Hepatocyte (in vitro differentiated cells): ENCODE results near the gene TMEM168. TPM values are rescaled to one million over a fixed set of nuclear protein-coding genes. Genes with fewer than 3 reads are reported as not detected.

Experiments
- DNase-seq: peaks from one replicate; pipeline ENCODE4 v3.0.0-alpha.2; 2016; ENCODE audit warnings: low spot score
- H2AFZ ChIP-seq: fragments of 200-600 bp; sonication (generic); 2 replicates; pipeline ENCODE4 v1.6.0; 2016; ENCODE audit warnings: antibody characterized with exemption, mild to moderate bottlenecking
- H3K27ac ChIP-seq: fragments of 200-600 bp; sonication (generic); 2 replicates; pipeline ENCODE4 v1.5.1; 2016; ENCODE audit warnings: mild to moderate bottlenecking
- H3K27me3 ChIP-seq: fragments of 200-600 bp; sonication (generic); 2 replicates; pipeline ENCODE4 v1.6.1; 2016
- H3K36me3 ChIP-seq: fragments of 200-600 bp; sonication (generic); replicated peaks from 2 replicates; pipeline ENCODE4 v1.5.1; 2016; ENCODE audit warnings: low read depth; ENCODE audit not compliant: insufficient read depth
- H3K4me1 ChIP-seq: fragments of 200-600 bp; sonication (generic); 2 replicates; pipeline ENCODE4 v1.5.1; 2016; ENCODE audit warnings: mild to moderate bottlenecking, moderate library complexity; ENCODE audit not compliant: insufficient read depth
- H3K4me2 ChIP-seq: fragments of 200-600 bp; sonication (generic); 2 replicates; pipeline ENCODE4 v1.6.0; 2016
- H3K4me3 ChIP-seq: fragments of 200-600 bp; sonication (generic); 2 replicates; pipeline ENCODE4 v1.5.1; 2016; ENCODE audit warnings: mild to moderate bottlenecking
- H3K79me2 ChIP-seq: fragments of 200-600 bp; sonication (generic); 2 replicates; pipeline ENCODE4 v1.6.0; 2017; ENCODE audit warnings: mild to moderate bottlenecking
- H3K9me2 ChIP-seq: fragments of 200-600 bp; sonication (generic); replicated peaks from 2 replicates; pipeline ENCODE4 v1.6.0; 2017; ENCODE audit warnings: mild to moderate bottlenecking; ENCODE audit not compliant: insufficient read depth
- H3K9me3 ChIP-seq: fragments of 200-600 bp; sonication (generic); 2 replicates; pipeline ENCODE4 v1.5.1; 2016; ENCODE audit warnings: low read depth, mild to moderate bottlenecking
- H4K20me1 ChIP-seq: fragments of 200-600 bp; sonication (generic); 2 replicates; pipeline ENCODE4 v1.6.0; 2016; ENCODE audit warnings: mild to moderate bottlenecking; ENCODE audit not compliant: insufficient read depth, poor library complexity, severe bottlenecking
- EZH2 ChIP-seq: fragments of 200-600 bp; sonication (generic); IDR thresholded peaks from 2 replicates; pipeline ENCODE4 v1.6.1; 2016; ENCODE audit warnings: antibody characterized with exemption, mild to moderate bottlenecking, borderline replicate concordance
- EZH2phosphoT487 ChIP-seq: fragments of 200-600 bp; sonication (generic); IDR thresholded peaks from one replicate; pipeline ENCODE4 v1.6.1; 2018; ENCODE audit warnings: antibody characterized with exemption, mild to moderate bottlenecking, low read depth, moderate library complexity; ENCODE audit not compliant: unreplicated experiment, severe bottlenecking
- WGBS: methylation state at CpG from one replicate; pipeline ENCODE4 v1.1.6; 2016; ENCODE audit warnings: low lambda C conversion rate; ENCODE audit errors: missing lambda C conversion rate; 5-methylcytosine and 5-hydroxymethylcytosine counted together
- polyA plus RNA-seq: library from polyadenylated mRNA; unstranded; fragments of >200 nt; fragmentation: Nextera tagmentation; extraction: Ambion mirVana; gene quantifications from 2 replicates; pipeline ENCODE4 v1.2.1, GENCODE V29; 2016
- total RNA-seq: library from RNA; depleted of rRNA; stranded (reverse); fragments of >200 nt; gene quantifications from 2 replicates; pipeline ENCODE4 v1.2.3, GENCODE V29; 2014
- TF ChIP-seq, protein P1 (sequence below): fragments of 200-600 bp; sonication (generic); IDR thresholded peaks from 2 replicates; pipeline ENCODE4 v1.5.1; 2016; ENCODE audit warnings: antibody characterized with exemption, mild to moderate bottlenecking; ENCODE audit not compliant: poor library complexity

The TMEM168 gene
- total and polyA plus RNA-seq, 2 experiments from 2014 or later, result 18.3 to 25.3 TPM

DNA sequence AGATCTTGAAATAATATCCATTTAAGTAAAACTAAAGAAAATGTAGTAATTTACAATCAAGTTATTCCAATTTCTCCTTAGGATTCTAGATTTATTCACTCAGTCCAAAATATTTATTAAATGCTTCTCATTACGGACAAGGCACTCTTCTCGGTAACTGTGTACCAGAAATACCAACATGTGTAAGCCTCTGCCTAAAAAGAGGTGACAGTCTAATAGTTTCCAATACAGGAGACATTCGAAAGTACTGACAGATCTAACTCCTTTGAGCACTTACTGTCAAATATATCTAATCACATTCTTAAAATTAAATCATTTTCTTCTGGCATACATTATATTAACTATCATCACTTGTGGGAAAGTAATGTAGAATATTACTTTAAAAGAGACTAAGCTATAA is 26.9 kb downstream of the TMEM168 start:
- no peak for DNase-seq
- Histone ChIP-seq H3K36me3 (no peaks in the 10 kb centered on the region), H3K4me3 (no peak overlapping the region), H3K27me3 (no peaks in the 10 kb centered on the region), H3K4me1 (no peaks in the 10 kb centered on the region), H3K79me2 (no peaks in the 10 kb centered on the region), H4K20me1 (no peaks in the 10 kb centered on the region), H3K9me3 (no peaks in the 10 kb centered on the region), H2AFZ (no peak overlapping the region), H3K27ac (no peak overlapping the region), H3K9me2 (no peaks in the 10 kb centered on the region), H3K4me2 (no peak overlapping the region)
- WGBS, result 94% methylated on average over 3 of the region's 3 CpGs
- TF ChIP-seq, protein P1, sequence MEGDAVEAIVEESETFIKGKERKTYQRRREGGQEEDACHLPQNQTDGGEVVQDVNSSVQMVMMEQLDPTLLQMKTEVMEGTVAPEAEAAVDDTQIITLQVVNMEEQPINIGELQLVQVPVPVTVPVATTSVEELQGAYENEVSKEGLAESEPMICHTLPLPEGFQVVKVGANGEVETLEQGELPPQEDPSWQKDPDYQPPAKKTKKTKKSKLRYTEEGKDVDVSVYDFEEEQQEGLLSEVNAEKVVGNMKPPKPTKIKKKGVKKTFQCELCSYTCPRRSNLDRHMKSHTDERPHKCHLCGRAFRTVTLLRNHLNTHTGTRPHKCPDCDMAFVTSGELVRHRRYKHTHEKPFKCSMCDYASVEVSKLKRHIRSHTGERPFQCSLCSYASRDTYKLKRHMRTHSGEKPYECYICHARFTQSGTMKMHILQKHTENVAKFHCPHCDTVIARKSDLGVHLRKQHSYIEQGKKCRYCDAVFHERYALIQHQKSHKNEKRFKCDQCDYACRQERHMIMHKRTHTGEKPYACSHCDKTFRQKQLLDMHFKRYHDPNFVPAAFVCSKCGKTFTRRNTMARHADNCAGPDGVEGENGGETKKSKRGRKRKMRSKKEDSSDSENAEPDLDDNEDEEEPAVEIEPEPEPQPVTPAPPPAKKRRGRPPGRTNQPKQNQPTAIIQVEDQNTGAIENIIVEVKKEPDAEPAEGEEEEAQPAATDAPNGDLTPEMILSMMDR, result no peak
- TF ChIP-seq EZH2 (no peak), EZH2phosphoT487 (no peak)

DNA sequence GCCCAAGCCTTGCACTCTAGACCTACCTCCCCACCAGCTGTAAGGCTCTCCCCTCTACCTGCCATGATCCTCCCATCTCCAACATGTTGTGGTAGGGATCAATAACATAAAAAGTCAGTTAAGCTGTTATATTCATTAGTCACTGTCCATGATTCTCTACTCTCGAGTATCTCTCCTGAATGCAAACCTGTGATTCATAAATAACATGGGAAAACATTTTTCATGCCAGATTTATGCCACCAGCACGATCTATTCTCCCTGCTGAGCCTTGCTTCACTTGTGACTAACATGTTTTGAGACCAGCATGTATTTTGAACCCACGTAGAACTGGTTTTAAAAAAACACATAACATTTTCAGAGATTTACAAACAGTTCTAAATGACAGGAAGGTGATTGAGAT is 30.3 kb downstream of the TMEM168 start:
- no peaks in the 10 kb centered on the region for H3K27me3 ChIP-seq
- no peak for DNase-seq
- H3K27ac ChIP-seq, result no peak overlapping the region
- no peak overlapping the region for H2AFZ ChIP-seq
- H3K4me2 ChIP-seq, result no peak overlapping the region
- no peaks in the 10 kb centered on the region for H4K20me1 ChIP-seq
- no peaks in the 10 kb centered on the region for H3K36me3 ChIP-seq
- H3K79me2 ChIP-seq, result no peaks in the 10 kb centered on the region
- H3K4me3 ChIP-seq, result no peak overlapping the region
- no peaks in the 10 kb centered on the region for H3K9me2 ChIP-seq
- TF ChIP-seq EZH2 (no peak), EZH2phosphoT487 (no peak)
- TF ChIP-seq, protein P1, result no peak
- H3K4me1 ChIP-seq, result no peaks in the 10 kb centered on the region
- H3K9me3 ChIP-seq, result no peaks in the 10 kb centered on the region
- WGBS, result 94% methylated on average over 3 of the region's 3 CpGs

DNA sequence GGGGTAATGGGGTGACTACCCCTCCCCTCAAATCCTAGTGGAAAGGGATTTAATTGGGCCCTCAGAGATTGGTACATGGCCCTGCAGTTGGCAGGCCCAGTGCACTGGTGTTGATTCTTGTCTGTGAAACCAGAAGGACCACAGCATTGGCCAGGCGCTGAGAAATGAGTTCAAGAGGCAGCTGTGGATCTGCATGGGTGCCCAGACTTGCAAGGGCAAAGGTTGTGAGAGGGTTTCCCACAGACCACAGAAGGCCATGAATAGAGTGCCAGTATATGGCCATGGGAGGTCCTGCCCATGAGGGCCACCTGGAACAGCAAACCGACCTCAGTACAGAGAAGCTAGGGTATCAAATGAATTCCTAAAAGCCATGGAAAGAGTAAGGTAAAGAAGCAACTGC is 32.9 kb downstream of the TMEM168 start:
- H3K9me3 ChIP-seq, result no peaks in the 10 kb centered on the region
- H3K4me2 ChIP-seq, result no peak overlapping the region
- no peaks in the 10 kb centered on the region for H3K4me1 ChIP-seq
- H3K27me3 ChIP-seq, result no peaks in the 10 kb centered on the region
- H2AFZ ChIP-seq, result no peak overlapping the region
- TF ChIP-seq, protein P1, result no peak
- TF ChIP-seq EZH2 (no peak), EZH2phosphoT487 (no peak)
- H4K20me1 ChIP-seq, result no peaks in the 10 kb centered on the region
- no peaks in the 10 kb centered on the region for H3K36me3 ChIP-seq
- no peak for DNase-seq
- H3K4me3 ChIP-seq, result no peak overlapping the region
- no peaks in the 10 kb centered on the region for H3K79me2 ChIP-seq
- WGBS, result 50% methylated on average over 2 of the region's 2 CpGs
- no peaks in the 10 kb centered on the region for H3K9me2 ChIP-seq
- no peak overlapping the region for H3K27ac ChIP-seq

DNA sequence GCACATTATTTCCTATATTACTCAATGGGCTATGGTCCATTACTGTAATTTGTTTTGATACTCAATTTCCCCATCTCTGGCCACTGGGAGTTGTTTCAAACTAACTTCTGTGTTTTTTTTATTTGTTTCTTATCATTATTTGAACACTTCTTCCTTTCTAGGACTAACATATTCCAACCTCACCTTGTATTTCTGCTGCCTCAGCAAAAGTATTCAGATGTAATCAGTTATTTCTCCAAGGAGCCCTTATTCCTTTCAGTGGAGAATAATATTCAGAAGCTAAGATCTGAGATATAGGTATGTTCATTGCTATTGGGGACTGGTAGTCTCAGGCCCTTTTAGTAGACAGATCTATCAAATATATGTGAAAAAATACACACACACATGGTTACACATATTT is 36.9 kb downstream of the TMEM168 start:
- Histone ChIP-seq H3K9me2 (no peaks in the 10 kb centered on the region), H3K79me2 (no peaks in the 10 kb centered on the region), H3K36me3 (no peaks in the 10 kb centered on the region), H3K4me1 (no peaks in the 10 kb centered on the region), H3K4me3 (no peak overlapping the region), H4K20me1 (no peaks in the 10 kb centered on the region), H3K27ac (no peak overlapping the region), H2AFZ (no peak overlapping the region), H3K9me3 (no peaks in the 10 kb centered on the region), H3K4me2 (no peak overlapping the region), H3K27me3 (no peaks in the 10 kb centered on the region)
- no peak for DNase-seq
- TF ChIP-seq, protein P1, result no peak
- TF ChIP-seq EZH2, result no peak
- TF ChIP-seq EZH2phosphoT487, result no peak
